ENCODE data around the gene GPR27.

The GPR27 gene, protein sequence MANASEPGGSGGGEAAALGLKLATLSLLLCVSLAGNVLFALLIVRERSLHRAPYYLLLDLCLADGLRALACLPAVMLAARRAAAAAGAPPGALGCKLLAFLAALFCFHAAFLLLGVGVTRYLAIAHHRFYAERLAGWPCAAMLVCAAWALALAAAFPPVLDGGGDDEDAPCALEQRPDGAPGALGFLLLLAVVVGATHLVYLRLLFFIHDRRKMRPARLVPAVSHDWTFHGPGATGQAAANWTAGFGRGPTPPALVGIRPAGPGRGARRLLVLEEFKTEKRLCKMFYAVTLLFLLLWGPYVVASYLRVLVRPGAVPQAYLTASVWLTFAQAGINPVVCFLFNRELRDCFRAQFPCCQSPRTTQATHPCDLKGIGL

DNA sequence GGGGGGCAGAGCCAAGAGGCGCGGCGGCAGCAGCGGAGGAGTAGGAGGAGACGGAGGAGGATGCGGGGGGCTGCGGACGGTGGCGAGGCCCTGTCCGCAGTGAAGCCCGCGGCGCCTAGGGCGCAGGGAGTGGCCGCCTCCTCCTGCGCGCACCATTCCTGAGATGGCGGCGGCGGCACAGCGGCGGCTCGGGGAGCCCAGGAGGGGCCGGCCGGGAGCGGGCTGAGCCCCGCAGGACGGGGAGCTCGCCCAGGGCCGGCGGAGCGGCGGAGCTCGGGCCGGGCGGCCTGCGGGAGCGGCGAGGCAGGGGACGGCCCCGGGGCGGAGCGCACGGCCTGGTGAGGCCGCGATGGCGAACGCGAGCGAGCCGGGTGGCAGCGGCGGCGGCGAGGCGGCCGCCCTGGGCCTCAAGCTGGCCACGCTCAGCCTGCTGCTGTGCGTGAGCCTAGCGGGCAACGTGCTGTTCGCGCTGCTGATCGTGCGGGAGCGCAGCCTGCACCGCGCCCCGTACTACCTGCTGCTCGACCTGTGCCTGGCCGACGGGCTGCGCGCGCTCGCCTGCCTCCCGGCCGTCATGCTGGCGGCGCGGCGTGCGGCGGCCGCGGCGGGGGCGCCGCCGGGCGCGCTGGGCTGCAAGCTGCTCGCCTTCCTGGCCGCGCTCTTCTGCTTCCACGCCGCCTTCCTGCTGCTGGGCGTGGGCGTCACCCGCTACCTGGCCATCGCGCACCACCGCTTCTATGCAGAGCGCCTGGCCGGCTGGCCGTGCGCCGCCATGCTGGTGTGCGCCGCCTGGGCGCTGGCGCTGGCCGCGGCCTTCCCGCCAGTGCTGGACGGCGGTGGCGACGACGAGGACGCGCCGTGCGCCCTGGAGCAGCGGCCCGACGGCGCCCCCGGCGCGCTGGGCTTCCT lies at the start of gene GPR27:
GPR27 (plus strand) TSS at position 155 of the 909 bp plus-strand sequence; CDS start at position 350, 195 bp downstream.
- DNase-seq (ENCODE audit: low read depth), result peak; percentile 50

DNA sequence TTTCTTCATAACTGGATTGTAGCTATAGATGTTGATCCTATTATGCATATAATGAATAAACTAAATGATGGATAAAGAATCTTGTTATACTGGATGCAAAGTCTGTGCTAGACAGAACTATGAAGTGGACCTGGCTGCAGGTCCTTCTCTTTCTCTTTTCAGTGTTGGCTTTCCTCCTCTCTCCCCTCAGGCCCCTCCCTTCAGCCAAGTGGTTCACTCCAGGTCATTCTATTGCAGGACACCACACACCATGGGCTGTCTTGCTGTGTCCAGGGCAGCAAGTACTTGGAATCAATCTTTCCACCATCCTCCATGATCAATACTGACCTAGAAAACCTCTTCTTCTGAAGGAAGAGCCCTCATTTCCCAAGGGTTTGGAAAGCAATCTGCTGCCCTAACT lies 48.7 kb upstream of the GPR27 start:
- no peak for DNase-seq (ENCODE audit: low read depth)

DNA sequence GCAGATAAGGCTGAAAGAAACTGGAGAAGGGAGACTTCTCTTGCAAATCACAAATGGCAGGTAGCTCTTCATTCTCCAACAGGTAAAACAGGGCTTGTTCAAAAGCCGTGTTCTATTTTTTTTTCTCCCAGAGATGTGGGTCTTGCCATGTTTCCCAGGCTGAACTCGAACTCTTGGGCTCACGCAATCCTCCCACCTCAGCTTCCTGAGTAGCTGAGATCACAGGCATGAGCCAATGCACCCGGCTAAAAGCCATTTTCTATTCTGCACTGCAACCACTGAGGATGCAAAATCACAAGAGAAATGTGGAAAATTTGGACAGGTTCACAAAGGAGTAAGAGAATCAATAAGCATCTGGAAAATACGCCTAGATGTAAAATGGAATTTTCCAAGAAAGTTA lies 48.0 kb upstream of the GPR27 start:
- no peak for DNase-seq (ENCODE audit: low read depth)

DNA sequence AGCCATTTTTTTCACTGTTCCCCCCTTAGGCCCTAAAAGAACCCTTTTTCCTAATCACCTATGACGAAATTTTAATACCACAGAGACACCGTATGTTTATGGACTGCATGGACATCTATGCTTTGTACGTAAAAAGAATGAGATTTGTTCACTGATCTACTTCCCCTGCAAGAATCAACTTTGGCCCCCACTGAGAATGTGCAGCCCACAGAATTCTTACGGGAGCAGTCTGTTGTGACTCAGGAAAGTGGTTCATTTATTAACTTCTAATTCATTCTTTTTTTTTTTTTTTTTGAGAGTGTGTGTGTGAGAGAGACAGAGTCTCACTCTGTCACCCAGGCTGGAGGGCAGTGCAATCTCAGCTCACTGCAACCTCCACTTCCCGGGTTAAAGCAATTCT lies 46.1 kb upstream of the GPR27 start:
- DNase-seq (ENCODE audit: low read depth), result peak; percentile 90

DNA sequence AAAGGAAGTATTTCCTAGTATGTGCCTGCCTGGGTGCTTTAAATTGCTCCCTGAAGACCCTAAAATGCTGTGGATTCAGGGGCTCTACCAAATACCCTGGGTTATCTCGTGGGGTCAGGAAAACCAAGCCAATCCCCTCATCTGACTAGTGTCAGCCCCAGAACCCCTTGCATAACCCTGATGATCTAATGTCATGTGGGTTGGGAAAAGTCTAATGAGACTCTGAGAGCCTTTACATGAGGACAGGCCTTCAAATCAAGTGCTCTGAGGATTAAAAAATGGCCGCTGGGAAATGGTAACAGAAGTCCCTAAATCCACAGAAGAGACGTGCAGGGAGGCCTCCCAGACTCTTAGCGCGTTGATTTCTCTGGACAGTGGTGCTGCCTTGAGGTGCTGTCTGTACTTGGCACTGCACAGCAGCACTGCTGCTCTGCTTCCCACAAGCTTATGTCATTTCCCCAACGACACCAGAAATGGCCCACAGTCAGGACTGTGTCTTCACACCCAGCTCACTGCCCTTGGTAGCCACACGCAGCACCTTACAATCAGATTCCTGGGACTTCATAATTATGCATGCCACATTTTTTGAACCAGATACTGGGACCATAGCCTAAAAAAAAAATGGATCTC lies 45.1 kb upstream of the GPR27 start:
- DNase-seq (ENCODE audit: low read depth), result no peak

DNA sequence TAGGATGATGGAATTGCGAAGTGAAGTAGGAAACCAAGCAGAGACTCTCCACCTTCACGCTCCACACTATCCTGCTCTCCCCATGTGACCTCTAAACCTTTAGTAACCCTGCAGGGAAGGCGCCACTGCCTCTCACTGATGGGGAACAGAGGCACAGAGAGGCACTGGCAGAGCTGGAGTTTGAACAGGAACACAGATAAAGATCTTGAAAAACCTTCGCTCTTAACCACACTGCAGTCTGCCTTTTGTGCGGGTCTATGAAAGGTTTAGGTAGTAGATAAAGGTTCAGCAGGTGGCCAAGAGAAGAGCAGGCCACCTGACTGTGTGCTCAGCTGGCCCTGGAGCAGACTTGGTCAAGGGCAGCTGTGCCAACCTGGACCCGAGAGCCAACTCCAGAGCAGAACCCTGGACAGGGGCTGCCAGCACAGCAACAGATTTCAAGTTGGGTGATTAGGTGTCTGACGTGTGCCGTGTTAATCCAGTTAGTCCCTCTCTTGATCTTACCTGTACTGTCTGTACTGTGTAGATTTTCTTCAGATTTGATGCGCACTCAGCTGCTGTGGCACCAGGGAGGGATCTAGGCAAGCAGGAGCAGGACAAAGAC lies 43.6 kb upstream of the GPR27 start:
- no peak for DNase-seq (ENCODE audit: low read depth)

DNA sequence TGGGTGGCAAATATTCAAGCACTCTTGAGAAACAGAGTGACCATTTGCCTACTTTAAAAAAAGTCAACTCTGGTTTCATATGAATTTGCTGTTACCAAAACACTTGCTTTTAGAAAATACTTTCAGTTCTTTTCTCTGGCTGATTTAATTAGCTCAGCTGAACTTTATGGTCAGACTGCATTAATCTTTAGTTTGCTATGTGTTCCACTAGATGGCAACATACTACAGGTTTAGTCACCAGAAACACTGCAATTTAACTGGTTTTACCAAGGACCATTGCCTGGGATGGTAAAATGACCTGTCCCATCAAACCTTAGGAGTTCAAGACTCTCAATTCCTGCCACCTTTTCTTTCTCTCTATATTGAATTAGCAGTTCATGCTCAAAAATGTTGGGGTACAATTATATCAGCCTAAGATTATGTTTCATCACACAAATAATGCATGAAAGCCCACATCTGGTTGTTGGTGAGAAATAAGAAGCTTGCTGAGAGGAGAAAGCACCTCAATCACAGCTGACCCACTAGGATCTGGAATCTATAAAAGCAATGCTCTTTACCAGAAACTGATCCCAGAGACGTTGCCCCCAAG lies 42.7 kb upstream of the GPR27 start:
- peak; percentile 63 for DNase-seq (ENCODE audit: low read depth)

DNA sequence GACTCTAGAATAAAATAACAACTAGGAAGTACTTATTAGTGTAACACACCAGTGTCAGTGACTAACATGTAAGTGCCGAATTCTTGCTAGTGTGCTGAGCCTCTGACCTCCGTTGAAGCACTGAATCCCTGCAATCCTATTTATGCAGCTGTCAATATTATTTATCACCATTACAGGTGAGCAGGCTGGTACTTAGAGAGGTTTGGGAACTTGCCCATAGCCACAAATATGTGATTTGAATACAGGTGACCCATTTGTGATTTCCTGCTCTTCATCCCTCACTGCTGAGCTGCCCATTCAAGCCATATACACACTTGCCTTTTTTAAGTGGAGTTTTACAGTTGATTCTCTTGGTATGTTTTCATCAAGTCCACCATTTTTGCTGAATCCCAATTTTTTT lies 40.6 kb upstream of the GPR27 start:
- no peak for DNase-seq (ENCODE audit: low read depth)

DNA sequence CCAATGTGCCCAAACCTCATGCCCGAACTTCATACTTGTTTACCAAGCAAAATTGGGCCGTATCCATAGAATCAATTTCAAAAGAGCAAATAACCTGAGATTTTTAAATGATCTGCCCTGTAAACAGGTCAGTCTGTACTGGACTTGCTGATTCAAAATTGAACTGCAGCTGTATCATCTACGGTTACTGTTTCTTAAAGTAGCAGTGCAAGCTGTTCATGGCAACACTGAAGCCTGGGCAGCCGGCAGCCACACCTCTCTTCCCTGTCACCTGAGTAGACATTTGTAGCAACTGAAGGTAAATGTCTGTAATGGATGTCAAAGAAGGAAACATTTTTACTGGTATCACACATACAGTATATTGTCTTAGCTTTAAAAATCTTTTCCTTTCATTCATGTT lies 39.1 kb upstream of the GPR27 start:
- DNase-seq (ENCODE audit: low read depth), result no peak

DNA sequence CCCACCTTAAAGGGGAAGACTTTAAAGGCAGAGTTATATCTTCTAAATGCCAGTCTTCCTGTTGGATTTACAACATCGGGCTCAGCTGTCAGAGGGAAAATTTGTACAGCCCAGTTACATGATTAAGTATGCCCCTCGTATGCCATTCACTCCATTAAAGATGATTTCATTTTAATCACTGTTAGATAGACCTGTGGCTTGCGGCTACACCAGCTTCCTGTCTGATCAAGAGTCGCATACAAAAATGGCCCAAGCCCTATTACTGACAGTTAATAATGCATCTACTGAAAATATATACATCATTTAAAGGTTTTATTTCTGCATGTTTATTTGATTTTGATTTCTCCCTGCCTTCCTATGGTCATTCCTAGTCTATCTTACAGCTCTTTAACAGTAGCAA lies 35.6 kb upstream of the GPR27 start:
- no peak for DNase-seq (ENCODE audit: low read depth)

DNA sequence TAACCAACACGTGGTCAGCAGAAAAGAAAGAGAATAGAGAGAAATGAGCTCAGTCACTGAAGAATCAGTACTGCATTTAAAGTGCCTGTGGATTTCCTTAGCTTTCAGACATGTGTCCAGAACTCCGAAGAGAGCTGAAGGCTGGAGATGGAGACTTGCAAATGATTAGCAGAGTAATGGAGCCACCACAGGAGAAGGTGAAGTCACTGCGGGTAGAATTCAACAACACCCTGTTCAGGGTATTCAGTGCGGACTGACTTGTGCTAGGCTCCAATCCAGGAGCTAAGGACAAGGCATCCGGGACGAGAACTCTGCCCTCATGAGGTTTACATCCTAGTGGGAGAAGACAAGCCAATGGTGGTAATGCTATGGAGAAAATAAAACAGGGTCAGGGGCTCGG lies 32.7 kb upstream of the GPR27 start:
- DNase-seq (ENCODE audit: low read depth), result no peak

DNA sequence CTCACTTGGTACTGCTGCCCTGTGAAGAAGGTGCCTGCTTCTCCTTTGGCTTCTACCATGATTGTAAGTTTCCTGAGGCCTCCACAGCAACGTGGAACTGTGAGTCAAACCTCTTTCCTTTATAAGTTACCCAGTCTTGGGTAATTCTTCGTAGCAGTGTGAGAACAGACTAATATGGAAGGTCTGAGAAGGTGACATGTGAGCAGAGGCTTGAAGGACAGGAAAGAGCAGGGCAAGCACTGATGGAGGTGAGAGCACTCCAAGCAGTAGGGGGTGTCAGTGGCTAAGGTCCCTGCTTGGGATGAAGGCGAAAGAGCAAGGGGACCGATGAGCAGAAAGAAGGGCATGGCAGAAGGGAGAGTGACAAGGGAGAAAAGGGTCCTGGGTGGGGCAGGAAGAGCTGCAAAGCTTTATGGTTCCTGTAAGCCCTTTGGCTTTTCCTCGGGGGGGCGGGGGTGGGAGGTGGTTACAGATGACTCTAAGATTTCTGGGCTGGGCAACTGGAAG lies 32.0 kb upstream of the GPR27 start:
- DNase-seq (ENCODE audit: low read depth), result no peak

DNA sequence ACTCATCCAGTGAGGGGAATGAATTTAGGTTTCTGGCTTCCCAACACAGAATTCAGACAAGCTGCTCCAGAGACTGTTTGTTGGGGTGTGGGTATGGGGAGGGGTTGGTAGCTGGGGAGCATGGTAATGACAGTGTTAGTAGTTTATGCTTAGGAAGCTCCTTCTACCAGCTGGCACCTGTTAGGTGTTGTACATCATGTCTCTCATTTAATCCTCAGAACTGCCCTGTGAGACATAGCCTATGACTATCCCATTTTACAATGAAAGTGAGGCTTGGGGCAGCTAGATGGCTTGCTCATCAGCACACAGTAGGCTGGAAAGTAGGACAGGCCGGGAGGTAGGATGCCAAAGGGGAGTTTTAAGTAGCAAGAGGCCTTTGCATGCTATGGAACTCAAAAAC lies 31.0 kb upstream of the GPR27 start:
- DNase-seq (ENCODE audit: low read depth), result no peak

DNA sequence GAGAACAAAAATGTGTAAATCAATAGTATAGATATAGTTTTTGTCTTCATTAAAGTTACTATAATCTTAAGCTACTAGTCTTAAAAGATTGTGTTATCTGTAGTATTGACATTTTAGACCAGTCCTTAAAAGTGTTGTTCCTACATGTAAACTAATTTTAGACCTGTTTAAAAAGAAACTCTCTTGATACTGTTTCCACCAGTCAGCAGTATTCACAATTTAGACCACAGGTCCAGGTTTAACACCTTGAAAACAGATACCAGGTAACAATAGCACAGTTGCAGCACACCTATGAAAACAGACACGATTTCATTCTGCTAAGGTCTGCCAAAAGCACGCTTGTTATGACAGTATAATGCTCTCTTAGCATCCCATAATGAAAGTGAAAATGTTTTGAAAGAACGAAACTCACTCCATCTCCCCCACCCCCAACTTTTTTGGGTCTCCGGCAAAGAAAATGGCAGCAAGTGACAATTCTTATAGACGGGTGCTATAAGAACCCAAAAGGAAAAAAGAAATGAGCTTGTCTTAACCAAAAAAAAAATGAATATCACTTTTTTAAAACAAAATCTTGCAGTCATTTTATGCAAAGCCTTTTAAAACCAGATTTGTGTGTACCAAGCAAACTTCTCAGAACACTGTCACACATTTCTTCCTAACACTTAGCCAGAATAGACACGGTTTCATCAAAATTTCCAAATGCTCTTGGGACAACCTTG lies 30.0 kb upstream of the GPR27 start:
- no peak for DNase-seq (ENCODE audit: low read depth)

DNA sequence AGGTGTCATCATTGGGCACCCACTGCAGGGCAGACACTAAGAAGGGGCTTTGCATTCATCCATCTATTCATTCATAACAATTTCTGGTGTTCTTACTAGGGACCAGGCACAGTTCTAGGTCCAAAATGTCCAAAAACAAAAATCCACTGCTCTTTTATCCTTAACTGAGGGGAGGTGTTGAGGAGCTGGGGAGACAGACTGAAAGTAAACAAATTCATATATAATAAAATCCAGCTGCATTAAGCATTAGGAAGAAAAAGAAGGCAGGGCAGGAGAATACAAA lies 29.5 kb upstream of the GPR27 start:
- no peak for DNase-seq (ENCODE audit: low read depth)

DNA sequence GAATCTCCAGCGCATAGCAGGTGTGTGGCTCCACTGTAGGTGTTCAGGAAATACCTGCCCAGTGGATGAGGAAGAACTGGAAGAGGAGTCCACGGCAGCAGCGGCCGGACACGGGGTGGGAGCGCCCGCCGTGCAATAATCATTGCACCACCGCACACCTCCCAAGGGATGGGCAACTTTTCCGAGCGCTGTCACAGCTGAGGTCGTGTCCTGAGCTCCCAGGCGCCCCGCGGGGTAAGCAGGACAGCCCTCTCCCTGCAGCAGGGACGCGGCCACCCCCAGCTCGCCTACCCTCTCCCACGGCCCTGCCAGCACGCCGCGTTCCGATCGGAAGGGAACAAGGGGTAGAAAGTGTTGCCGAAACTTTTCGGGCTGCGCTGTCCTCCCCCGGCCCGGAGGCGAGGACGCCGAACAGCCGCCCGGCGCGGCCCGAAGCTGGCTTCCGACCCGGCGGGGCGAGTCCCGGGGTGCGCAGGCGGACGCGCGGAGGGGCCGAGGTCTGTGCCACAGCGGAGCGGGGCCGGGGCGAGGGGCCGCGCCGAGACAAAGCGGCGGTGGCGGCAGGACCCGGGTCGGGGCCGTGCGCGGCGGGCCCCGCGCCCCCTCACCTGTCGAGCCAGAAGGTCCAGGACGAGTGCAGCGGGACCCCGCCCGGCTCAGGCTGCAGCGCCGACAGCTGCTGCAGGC lies 28.9 kb upstream of the GPR27 start:
- no peak for DNase-seq (ENCODE audit: low read depth)

DNA sequence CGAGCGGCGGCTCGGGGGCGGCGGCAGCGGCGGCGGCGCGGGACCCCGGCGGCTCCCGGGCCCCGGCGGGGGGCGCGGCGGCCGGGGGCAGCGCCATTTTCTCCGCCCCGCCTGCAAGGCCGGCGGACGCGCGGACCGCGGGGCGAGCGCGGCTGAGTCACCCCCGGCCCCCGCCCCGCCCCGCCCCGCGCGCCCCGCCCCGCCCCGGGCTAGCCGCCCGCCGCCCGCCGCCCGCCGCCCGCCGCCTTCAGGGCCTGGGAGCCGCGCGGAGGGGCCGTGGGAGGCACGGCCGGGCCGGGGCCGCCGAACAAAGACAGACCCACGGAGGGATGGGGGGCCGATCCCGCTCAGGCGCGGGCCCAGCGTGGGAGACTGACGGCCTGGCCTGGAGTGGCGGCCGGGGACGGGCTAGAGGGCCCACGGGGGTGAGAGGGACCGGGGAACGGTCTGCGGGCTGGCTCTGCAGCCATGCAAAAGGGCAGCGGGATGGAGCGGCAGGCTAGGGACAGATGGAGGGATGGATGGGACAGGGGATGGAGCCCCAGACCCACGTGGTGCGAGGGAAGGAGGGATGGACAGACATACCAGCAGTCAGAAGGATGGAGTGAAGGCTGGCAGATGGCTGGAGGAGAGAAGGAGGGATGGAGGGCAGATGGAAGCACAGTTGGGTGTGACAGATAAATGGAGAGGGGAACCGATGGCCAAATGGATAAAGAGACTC lies 28.2 kb upstream of the GPR27 start, which contains the start of gene EIF4E3:
EIF4E3 (minus strand) TSS at position 132 of the 721 bp plus-strand sequence; CDS start at position 97, 35 bp downstream.
- peak; percentile 18 for DNase-seq (ENCODE audit: low read depth)

DNA sequence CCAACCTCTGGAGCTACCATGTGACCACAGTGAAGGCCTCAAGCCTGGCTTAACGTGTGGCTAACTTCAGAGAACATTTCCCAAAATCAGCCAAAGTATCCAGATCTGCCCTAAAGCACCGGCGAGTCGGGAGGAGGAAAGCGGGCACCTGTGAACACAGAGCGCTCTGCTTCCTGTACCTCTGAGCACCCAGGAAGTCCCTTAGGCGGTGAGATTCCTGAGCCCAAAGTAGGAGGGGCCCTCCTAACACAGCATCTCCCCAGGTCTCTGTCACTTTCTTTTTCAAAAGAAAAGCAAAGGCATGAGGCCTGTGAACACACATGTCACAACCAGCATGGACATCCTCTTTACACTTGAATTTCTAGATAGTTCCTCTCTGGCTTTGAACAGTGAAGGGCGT lies 27.5 kb upstream of the GPR27 start:
- no peak for DNase-seq (ENCODE audit: low read depth)

DNA sequence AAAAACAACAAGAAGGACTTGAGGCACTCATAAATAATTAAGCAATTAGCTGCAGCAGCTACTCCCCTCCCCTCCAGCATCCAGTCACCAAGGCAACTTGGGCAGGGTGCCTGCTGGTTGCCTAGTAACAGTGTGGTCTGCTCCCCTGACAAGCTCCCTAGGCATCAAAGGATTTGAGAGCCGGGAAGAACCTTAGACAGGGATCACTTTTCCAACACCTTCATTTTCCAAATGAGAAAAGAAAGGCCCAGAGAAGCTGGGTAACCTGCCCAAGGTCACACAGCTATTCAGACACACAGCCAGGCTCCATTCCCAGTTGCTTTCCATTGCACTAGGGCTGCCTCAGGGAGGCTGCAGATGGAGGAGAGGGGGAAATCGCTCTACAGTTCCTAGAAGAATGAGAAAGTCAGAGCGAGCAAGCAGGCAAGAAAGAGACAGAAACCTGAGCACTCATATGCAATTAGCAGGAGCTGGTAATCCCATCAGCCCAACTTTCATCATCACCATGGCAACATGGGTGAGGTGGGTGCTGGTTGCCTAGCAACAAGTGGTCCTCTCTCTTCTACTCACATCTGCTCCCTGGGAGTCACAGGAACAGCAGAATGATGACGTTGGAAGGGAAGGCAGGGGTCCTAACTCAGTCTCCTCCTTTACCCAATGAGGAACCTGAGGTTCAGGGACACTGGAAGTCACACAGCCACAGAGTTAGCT lies 24.9 kb upstream of the GPR27 start:
- DNase-seq (ENCODE audit: low read depth), result no peak
